Keratinocyte (primary cell): Measurements from ENCODE around the gene POLH. TPM values are rescaled to one million over a fixed set of nuclear protein-coding genes. Genes with fewer than 3 reads are reported as not detected.
"Not testable (repeated sequence)": the region's sequence is repeated elsewhere in the genome, so short reads cannot be mapped to it uniquely, and the experiment has no call there.

ENCODE experiments used
- DNase-seq: peaks from one replicate; pipeline ENCODE4 v3.0.0-alpha.2; 2011; ENCODE audit warnings: low read depth, missing footprints, low spot score
- FAIRE-seq: peaks from 2 replicates; lab custom pipeline; 2011; peaks lifted over from hg19 to GRCh38; lab: Jason Lieb, UNC
- H2AFZ ChIP-seq: 2 replicates; pipeline ENCODE4 v1.6.0; 2012; ENCODE audit warnings: low read length, control low read depth, inconsistent platforms; ENCODE audit not compliant: control insufficient read depth
- H3K27ac ChIP-seq: 2 replicates; pipeline ENCODE4 v1.5.1; 2011; ENCODE audit warnings: low read length; ENCODE audit not compliant: control insufficient read depth, insufficient read depth
- H3K27me3 ChIP-seq: 3 replicates; pipeline ENCODE4 v1.6.0; 2011; ENCODE audit warnings: low read length; ENCODE audit not compliant: control insufficient read depth, insufficient read depth; ENCODE audit errors: extremely low read depth
- H3K36me3 ChIP-seq, 2 experiments: 2 replicates in 1 of 2; 3 replicates in 1 of 2; pipeline ENCODE4 v1.5.1; 2011; ENCODE audit warnings: low read length in 2 of 2, mild to moderate bottlenecking in 1 of 2; ENCODE audit not compliant: control insufficient read depth in 2 of 2, insufficient read depth in 2 of 2; ENCODE audit errors: extremely low read depth in 1 of 2
- H3K4me1 ChIP-seq: 3 replicates; pipeline ENCODE4 v1.5.1; 2011; ENCODE audit warnings: low read length; ENCODE audit not compliant: control insufficient read depth, insufficient read depth; ENCODE audit errors: extremely low read depth
- H3K4me2 ChIP-seq: 3 replicates; pipeline ENCODE4 v1.6.0; 2011; ENCODE audit warnings: low read depth, low read length; ENCODE audit not compliant: control insufficient read depth, insufficient read depth; ENCODE audit errors: extremely low read depth
- H3K4me3 ChIP-seq, 3 experiments: fragments of 200-600 bp in 1 of 3; sonication (generic) in 1 of 3; 2 replicates in 2 of 3; 3 replicates in 1 of 3; pipeline ENCODE4 v1.5.1; 2011 to 2016; ENCODE audit warnings: low read length in 3 of 3, mild to moderate bottlenecking in 3 of 3, control low read depth in 2 of 3, inconsistent platforms in 1 of 3, low read depth in 1 of 3, mixed read lengths in 1 of 3, mixed run types in 1 of 3, moderate library complexity in 1 of 3; ENCODE audit not compliant: control insufficient read depth in 2 of 3, insufficient read depth in 2 of 3; ENCODE audit errors: extremely low read depth in 1 of 3
- H3K79me2 ChIP-seq: 2 replicates; pipeline ENCODE4 v1.6.0; 2012; ENCODE audit warnings: low read length; ENCODE audit not compliant: control insufficient read depth, insufficient read depth
- H3K9ac ChIP-seq: 3 replicates; pipeline ENCODE4 v1.6.0; 2011; ENCODE audit warnings: low read length; ENCODE audit not compliant: control insufficient read depth, insufficient read depth; ENCODE audit errors: extremely low read depth
- H3K9me1 ChIP-seq: 3 replicates; pipeline ENCODE4 v1.6.0; 2011; ENCODE audit warnings: low read length; ENCODE audit not compliant: control insufficient read depth, insufficient read depth; ENCODE audit errors: extremely low read depth
- H3K9me3 ChIP-seq: 2 replicates; pipeline ENCODE4 v1.5.1; 2012; ENCODE audit warnings: low read depth, low read length; ENCODE audit not compliant: control insufficient read depth
- H4K20me1 ChIP-seq: 3 replicates; pipeline ENCODE4 v1.6.0; 2011; ENCODE audit warnings: low read length; ENCODE audit not compliant: control insufficient read depth, insufficient read depth; ENCODE audit errors: extremely low read depth
- EZH2 ChIP-seq: IDR thresholded peaks from one replicate; pipeline ENCODE4 v1.6.1; 2012; ENCODE audit warnings: inconsistent platforms, mild to moderate bottlenecking, low read length, moderate library complexity
- dilution Hi-C: fragments of 300-500 bp; cut with MboI; formaldehyde crosslinking; loops from one replicate; pipeline ENCODE4 v1.7.0; 2020; ENCODE audit warnings: low sequenced_read_pairs; ENCODE audit not compliant: extremely low pct_ligation_motif_present
- polyA plus RNA-seq, 5 experiments: library from polyadenylated mRNA; depleted of rRNA in 3 of 5; stranded (reverse) in 3 of 5; stranded (forward) in 1 of 5; unstranded in 1 of 5; fragments of >200 nt; gene quantifications; 1 replicate in 1 of 5; 2 replicates in 3 of 5; 3 replicates in 1 of 5; pipeline versions ENCODE4 v1.2.1 to v1.2.3, GENCODE V29; 2011 to 2012; ENCODE audit warnings: missing spikeins in 2 of 5, low read depth in 1 of 5, low replicate concordance in 1 of 5
- TF ChIP-seq, protein P1 (sequence below), 3 experiments: IDR thresholded peaks in 1 of 3; conservative IDR thresholded peaks in 1 of 3; optimal IDR thresholded peaks in 1 of 3; 2 replicates in 2 of 3; 3 replicates in 1 of 3; pipeline versions ENCODE3 to v1.5.1; 2011; ENCODE audit warnings: low read length in 3 of 3, mild to moderate bottlenecking in 3 of 3, moderate library complexity in 2 of 3, control low read depth in 1 of 3, inconsistent platforms in 1 of 3; ENCODE audit not compliant: insufficient read depth in 2 of 3; ENCODE audit errors: extremely low read depth in 1 of 3

POLH gene
- polyA plus RNA-seq, 1 donor (not counting 4 experiments of a cell fraction or from before 2014, with no cell fraction given) = 29.9 TPM

DNA sequence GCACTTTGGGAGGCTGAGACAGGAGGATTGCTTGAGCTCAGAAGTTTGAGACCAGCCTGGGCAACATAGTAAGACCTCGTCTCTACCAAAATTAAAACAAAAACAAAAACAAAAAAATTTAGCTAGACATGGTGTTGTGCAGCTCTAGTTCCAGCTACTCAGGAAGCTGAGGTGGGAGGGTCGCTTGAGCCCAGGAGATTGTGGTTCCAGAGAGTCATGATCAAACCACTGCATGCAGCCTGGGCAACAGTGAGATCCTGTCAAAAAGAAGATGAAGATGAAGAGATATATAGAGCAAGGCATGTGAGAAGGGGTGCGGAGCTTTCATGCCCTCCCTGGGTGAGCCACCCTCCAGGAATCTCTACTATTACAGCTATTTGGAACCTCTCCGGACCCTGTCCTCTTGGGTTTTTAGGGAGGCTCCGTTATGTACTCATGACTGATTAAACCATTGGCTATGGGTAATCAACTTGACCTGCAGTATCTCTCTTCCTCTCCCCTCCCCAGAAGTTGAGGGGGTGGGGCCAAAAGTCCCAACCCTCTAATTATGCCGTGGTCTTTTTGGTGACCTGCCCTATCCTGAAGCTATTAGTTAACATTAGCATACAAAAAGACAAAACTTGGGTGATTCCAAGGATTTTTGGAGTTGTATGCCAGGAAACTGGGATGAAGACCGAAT is 9.0 kb downstream of the POLH start:
- Histone ChIP-seq H3K9me1 (no peaks in the 10 kb centered on the region), H3K27me3 (no peaks in the 10 kb centered on the region), H3K36me3 (peaks cover 16 to 26% of the 10 kb centered on the region in 2 experiments), H4K20me1 (no peaks in the 10 kb centered on the region), H3K9ac (no peak overlapping the region), H3K4me3 (no peak overlapping the region), H2AFZ (no peak overlapping the region), H3K27ac (no peak overlapping the region), H3K79me2 (peaks cover 33% of the 10 kb centered on the region), H3K4me1 (peaks cover 3% of the 10 kb centered on the region), H3K9me3 (no peaks in the 10 kb centered on the region), H3K4me2 (no peak overlapping the region)
- FAIRE-seq (no peak), DNase-seq (no peak)
- no peak for TF ChIP-seq EZH2
- dilution Hi-C loops = no loop called here

- H3K9me1 ChIP-seq = no peaks in the 10 kb centered on the region
- peaks cover 3% of the 10 kb centered on the region for H3K4me1 ChIP-seq
- TF ChIP-seq EZH2 = no peak
- TF ChIP-seq, protein P1, sequence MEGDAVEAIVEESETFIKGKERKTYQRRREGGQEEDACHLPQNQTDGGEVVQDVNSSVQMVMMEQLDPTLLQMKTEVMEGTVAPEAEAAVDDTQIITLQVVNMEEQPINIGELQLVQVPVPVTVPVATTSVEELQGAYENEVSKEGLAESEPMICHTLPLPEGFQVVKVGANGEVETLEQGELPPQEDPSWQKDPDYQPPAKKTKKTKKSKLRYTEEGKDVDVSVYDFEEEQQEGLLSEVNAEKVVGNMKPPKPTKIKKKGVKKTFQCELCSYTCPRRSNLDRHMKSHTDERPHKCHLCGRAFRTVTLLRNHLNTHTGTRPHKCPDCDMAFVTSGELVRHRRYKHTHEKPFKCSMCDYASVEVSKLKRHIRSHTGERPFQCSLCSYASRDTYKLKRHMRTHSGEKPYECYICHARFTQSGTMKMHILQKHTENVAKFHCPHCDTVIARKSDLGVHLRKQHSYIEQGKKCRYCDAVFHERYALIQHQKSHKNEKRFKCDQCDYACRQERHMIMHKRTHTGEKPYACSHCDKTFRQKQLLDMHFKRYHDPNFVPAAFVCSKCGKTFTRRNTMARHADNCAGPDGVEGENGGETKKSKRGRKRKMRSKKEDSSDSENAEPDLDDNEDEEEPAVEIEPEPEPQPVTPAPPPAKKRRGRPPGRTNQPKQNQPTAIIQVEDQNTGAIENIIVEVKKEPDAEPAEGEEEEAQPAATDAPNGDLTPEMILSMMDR (optimal IDR thresholded peaks at IDR 0.05 in 1 of 3, IDR thresholded peaks at IDR 0.05 in 1 of 3, conservative IDR thresholded peaks at IDR 0.05 in 1 of 3; ENCODE audit: extremely low read depth in 1 of 3, insufficient read depth in 2 of 3, low read length in 3 of 3) = no peak
- H3K9ac ChIP-seq = no peak overlapping the region
- H3K4me3 ChIP-seq = no peak overlapping the region
- FAIRE-seq (no peak), DNase-seq (no peak)
- dilution Hi-C loops = no loop called here
- H4K20me1 ChIP-seq = no peaks in the 10 kb centered on the region
- H3K4me2 ChIP-seq = no peak overlapping the region
- H2AFZ ChIP-seq = no peak overlapping the region
- H3K79me2 ChIP-seq = peaks cover 35% of the 10 kb centered on the region
- peaks cover 23 to 26% of the 10 kb centered on the region in 2 experiments for H3K36me3 ChIP-seq
- no peaks in the 10 kb centered on the region for H3K27me3 ChIP-seq
- H3K27ac ChIP-seq = no peak overlapping the region
- H3K9me3 ChIP-seq = no peaks in the 10 kb centered on the region
Observed at GRCh38 chr6:43588194-43588593, 12.2 kb downstream of the POLH start.

GRCh38 chr6:43589564-43589963 is 13.6 kb downstream of the POLH start:
- H3K9me1 ChIP-seq, H3K27me3 ChIP-seq, dilution Hi-C loops, H2AFZ ChIP-seq, DNase-seq, H3K9ac ChIP-seq, H3K4me3 ChIP-seq, H3K9me3 ChIP-seq, H3K4me2 ChIP-seq, H4K20me1 ChIP-seq, H3K4me1 ChIP-seq, FAIRE-seq, H3K27ac ChIP-seq: not testable (repeated sequence)
- Histone ChIP-seq H3K79me2 (peaks cover 33% of the 10 kb centered on the region), H3K36me3 (peaks cover 16 to 18% of the 10 kb centered on the region in 2 experiments)
